HT-29 (cell line): Measurements from ENCODE around the gene SH3PXD2A. TPM values are rescaled to one million over a fixed set of nuclear protein-coding genes. Genes with fewer than 3 reads are reported as not detected.
A peak's percentile ranks its signal among the peaks of the same experiment; 100 is the strongest.

Source experiments
- DNase-seq: peaks from one replicate; pipeline ENCODE4 v3.0.0-alpha.2; 2015; ENCODE audit warnings: low spot score
- total RNA-seq: library from RNA; depleted of rRNA; stranded (reverse); fragments of >200 nt; shearing (Covaris generic); gene quantifications from 2 replicates; pipeline ENCODE4 v1.2.3, GENCODE V29; 2014

Gene SH3PXD2A
- total RNA-seq, 1 experiment from 2014 or later, result 2.7 TPM

- no peak for DNase-seq
These were observed 24.0 kb upstream of the SH3PXD2A start for GRCh38 chr10:103879409-103879808.

GRCh38 chr10:103877861-103878260 lies 22.5 kb upstream of the SH3PXD2A start:
- no peak for DNase-seq

- DNase-seq, result no peak
These were observed 20.8 kb upstream of the SH3PXD2A start for GRCh38 chr10:103876155-103876554.

- DNase-seq, result no peak
These were observed 19.4 kb upstream of the SH3PXD2A start for GRCh38 chr10:103874730-103875129.

- DNase-seq, result no peak
These were observed 17.0 kb upstream of the SH3PXD2A start for GRCh38 chr10:103872137-103872931.

GRCh38 chr10:103871006-103871405 lies 15.6 kb upstream of the SH3PXD2A start:
- DNase-seq, result peak; percentile 15

GRCh38 chr10:103870516-103870915 lies 15.1 kb upstream of the SH3PXD2A start:
- DNase-seq, result peak; percentile 21

GRCh38 chr10:103869336-103869735 lies 14.0 kb upstream of the SH3PXD2A start:
- DNase-seq, result no peak

- no peak for DNase-seq
These were observed 12.8 kb upstream of the SH3PXD2A start for GRCh38 chr10:103868200-103868599.

GRCh38 chr10:103861505-103861904 lies 6.1 kb upstream of the SH3PXD2A start:
- DNase-seq, result no peak

- peak; percentile 82 for DNase-seq
These were observed 4.0 kb upstream of the SH3PXD2A start for GRCh38 chr10:103859161-103860086.

GRCh38 chr10:103858360-103858759 lies 3.0 kb upstream of the SH3PXD2A start:
- DNase-seq, result no peak

- no peak for DNase-seq
These were observed 1.4 kb upstream of the SH3PXD2A start for GRCh38 chr10:103856797-103857170.

GRCh38 chr10:103855852-103856796 lies 748 bp upstream of the SH3PXD2A start:
- DNase-seq, result no peak

GRCh38 chr10:103854686-103855391 lies 537 bp downstream of the SH3PXD2A start:
- no peak for DNase-seq

GRCh38 chr10:103854265-103854685 lies 1.1 kb downstream of the SH3PXD2A start:
- DNase-seq, result peak; percentile 27

- DNase-seq, result no peak
These were observed 1.7 kb downstream of the SH3PXD2A start for GRCh38 chr10:103853428-103854264.

GRCh38 chr10:103852856-103853255 lies 2.5 kb downstream of the SH3PXD2A start:
- DNase-seq, result no peak

GRCh38 chr10:103852189-103852711 lies 3.1 kb downstream of the SH3PXD2A start:
- no peak for DNase-seq

GRCh38 chr10:103851261-103851660 lies 4.1 kb downstream of the SH3PXD2A start:
- peak; percentile 43 for DNase-seq
